ENCODE data around the gene ADCY5.

The ADCY5 gene

GRCh38 chr3:123285066-123285465 lies 163.8 kb downstream of the ADCY5 start:
- TF ChIP-seq, protein P1, sequence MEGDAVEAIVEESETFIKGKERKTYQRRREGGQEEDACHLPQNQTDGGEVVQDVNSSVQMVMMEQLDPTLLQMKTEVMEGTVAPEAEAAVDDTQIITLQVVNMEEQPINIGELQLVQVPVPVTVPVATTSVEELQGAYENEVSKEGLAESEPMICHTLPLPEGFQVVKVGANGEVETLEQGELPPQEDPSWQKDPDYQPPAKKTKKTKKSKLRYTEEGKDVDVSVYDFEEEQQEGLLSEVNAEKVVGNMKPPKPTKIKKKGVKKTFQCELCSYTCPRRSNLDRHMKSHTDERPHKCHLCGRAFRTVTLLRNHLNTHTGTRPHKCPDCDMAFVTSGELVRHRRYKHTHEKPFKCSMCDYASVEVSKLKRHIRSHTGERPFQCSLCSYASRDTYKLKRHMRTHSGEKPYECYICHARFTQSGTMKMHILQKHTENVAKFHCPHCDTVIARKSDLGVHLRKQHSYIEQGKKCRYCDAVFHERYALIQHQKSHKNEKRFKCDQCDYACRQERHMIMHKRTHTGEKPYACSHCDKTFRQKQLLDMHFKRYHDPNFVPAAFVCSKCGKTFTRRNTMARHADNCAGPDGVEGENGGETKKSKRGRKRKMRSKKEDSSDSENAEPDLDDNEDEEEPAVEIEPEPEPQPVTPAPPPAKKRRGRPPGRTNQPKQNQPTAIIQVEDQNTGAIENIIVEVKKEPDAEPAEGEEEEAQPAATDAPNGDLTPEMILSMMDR (IDR thresholded peaks at IDR 0.05; ENCODE audit: poor library complexity, severe bottlenecking): no peak
- no peak overlapping the region for H3K27ac ChIP-seq (ENCODE audit: poor library complexity, severe bottlenecking)
- no peaks in the 10 kb centered on the region for H3K27me3 ChIP-seq (ENCODE audit: insufficient read depth, poor library complexity, severe bottlenecking)
- ATAC-seq (ENCODE audit: low read depth) (peak; percentile 50; the same call in 1 of the 3 replicates), DNase-seq (ENCODE audit: low spot score) (no peak)
- H3K9me3 ChIP-seq (ENCODE audit: severe bottlenecking): no peaks in the 10 kb centered on the region
- no peak overlapping the region for H3K4me3 ChIP-seq (ENCODE audit: severe bottlenecking)
- H3K36me3 ChIP-seq (ENCODE audit: low read depth): no peaks in the 10 kb centered on the region
- no peaks in the 10 kb centered on the region for H3K4me1 ChIP-seq (ENCODE audit: insufficient read depth, poor library complexity, severe bottlenecking)

- Histone ChIP-seq H3K27ac (ENCODE audit: poor library complexity, severe bottlenecking) (no peak overlapping the region), H3K36me3 (ENCODE audit: low read depth) (no peaks in the 10 kb centered on the region), H3K27me3 (ENCODE audit: insufficient read depth, poor library complexity, severe bottlenecking) (no peaks in the 10 kb centered on the region), H3K4me3 (ENCODE audit: severe bottlenecking) (no peak overlapping the region), H3K4me1 (ENCODE audit: insufficient read depth, poor library complexity, severe bottlenecking) (no peaks in the 10 kb centered on the region), H3K9me3 (ENCODE audit: severe bottlenecking) (no peaks in the 10 kb centered on the region)
- no peak for DNase-seq (ENCODE audit: low spot score)
- no peak for ATAC-seq (ENCODE audit: low read depth)
- TF ChIP-seq, protein P1 (IDR thresholded peaks at IDR 0.05; ENCODE audit: poor library complexity, severe bottlenecking): no peak
These were observed 164.4 kb downstream of the ADCY5 start for GRCh38 chr3:123284399-123285010.

GRCh38 chr3:123283657-123284398 lies 165.1 kb downstream of the ADCY5 start:
- Histone ChIP-seq H3K4me1 (ENCODE audit: insufficient read depth, poor library complexity, severe bottlenecking) (no peaks in the 10 kb centered on the region), H3K27ac (ENCODE audit: poor library complexity, severe bottlenecking) (no peak overlapping the region), H3K36me3 (ENCODE audit: low read depth) (no peaks in the 10 kb centered on the region), H3K27me3 (ENCODE audit: insufficient read depth, poor library complexity, severe bottlenecking) (no peaks in the 10 kb centered on the region), H3K4me3 (ENCODE audit: severe bottlenecking) (no peak overlapping the region), H3K9me3 (ENCODE audit: severe bottlenecking) (no peaks in the 10 kb centered on the region)
- ATAC-seq (ENCODE audit: low read depth) (no peak), DNase-seq (ENCODE audit: low spot score) (no peak)
- TF ChIP-seq, protein P1 (IDR thresholded peaks at IDR 0.05; ENCODE audit: poor library complexity, severe bottlenecking): no peak

GRCh38 chr3:123283074-123283473 lies 165.8 kb downstream of the ADCY5 start:
- Histone ChIP-seq H3K9me3 (ENCODE audit: severe bottlenecking) (no peaks in the 10 kb centered on the region), H3K36me3 (ENCODE audit: low read depth) (no peaks in the 10 kb centered on the region), H3K27ac (ENCODE audit: poor library complexity, severe bottlenecking) (no peak overlapping the region), H3K4me1 (ENCODE audit: insufficient read depth, poor library complexity, severe bottlenecking) (no peaks in the 10 kb centered on the region), H3K27me3 (ENCODE audit: insufficient read depth, poor library complexity, severe bottlenecking) (no peaks in the 10 kb centered on the region), H3K4me3 (ENCODE audit: severe bottlenecking) (no peak overlapping the region)
- DNase-seq (ENCODE audit: low spot score) (no peak), ATAC-seq (ENCODE audit: low read depth) (no peak)
- TF ChIP-seq, protein P1 (IDR thresholded peaks at IDR 0.05; ENCODE audit: poor library complexity, severe bottlenecking): no peak

DNA sequence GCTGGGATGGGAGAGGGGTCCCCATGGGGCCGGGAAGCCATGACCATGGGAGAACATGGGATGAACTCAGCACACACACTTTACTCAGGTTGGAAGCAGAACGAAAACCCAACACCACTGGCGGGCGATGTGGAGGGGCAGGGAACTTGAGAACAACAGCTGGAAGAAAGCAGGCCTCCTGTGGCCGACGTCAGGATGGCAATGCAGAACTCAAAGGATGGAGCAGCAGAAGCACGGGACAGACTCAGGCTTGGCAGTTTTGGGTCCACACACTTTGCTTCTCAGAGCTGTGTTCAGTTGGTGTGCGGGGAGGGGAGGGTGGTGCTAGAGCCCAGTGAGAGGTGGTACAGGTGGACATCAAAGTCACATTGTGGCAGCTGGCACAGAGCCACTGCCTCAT lies 166.4 kb downstream of the ADCY5 start:
- ATAC-seq (ENCODE audit: low read depth): no peak
- DNase-seq (ENCODE audit: low spot score): no peak
- Histone ChIP-seq H3K27me3 (ENCODE audit: insufficient read depth, poor library complexity, severe bottlenecking) (no peaks in the 10 kb centered on the region), H3K4me1 (ENCODE audit: insufficient read depth, poor library complexity, severe bottlenecking) (no peaks in the 10 kb centered on the region), H3K9me3 (ENCODE audit: severe bottlenecking) (no peaks in the 10 kb centered on the region), H3K4me3 (ENCODE audit: severe bottlenecking) (no peak overlapping the region), H3K27ac (ENCODE audit: poor library complexity, severe bottlenecking) (no peak overlapping the region), H3K36me3 (ENCODE audit: low read depth) (no peaks in the 10 kb centered on the region)
- TF ChIP-seq, protein P1 (IDR thresholded peaks at IDR 0.05; ENCODE audit: poor library complexity, severe bottlenecking): no peak
